NCI-H1417 (cell line): ENCODE data around the gene RIIAD1.
"Not testable (repeated sequence)": the region's sequence is repeated elsewhere in the genome, so short reads cannot be mapped to it uniquely, and the experiment has no call there.

Experiments
- DNase-seq, 3 experiments: peaks; one replicate each; lab custom pipeline; 2025; lab: John Stamatoyannopoulos, UW

The RIIAD1 gene

GRCh38 chr1:151733995-151734394, 12.7 kb downstream of the RIIAD1 start:
- not testable (repeated sequence) for DNase-seq

GRCh38 chr1:151737026-151737425, 15.7 kb downstream of the RIIAD1 start:
- DNase-seq = no peak

- no peak for DNase-seq
Measured at GRCh38 chr1:151737479-151737878, 16.2 kb downstream of the RIIAD1 start.

GRCh38 chr1:151739590-151740355, 18.5 kb downstream of the RIIAD1 start:
- DNase-seq = peak in 1 of 3 experiments; percentile 21

- DNase-seq = no peak
Measured at GRCh38 chr1:151741516-151741915, 20.2 kb downstream of the RIIAD1 start.

- DNase-seq = no peak
Measured at GRCh38 chr1:151756291-151756690, 35.0 kb downstream of the RIIAD1 start.

- DNase-seq = no peak
Measured at GRCh38 chr1:151759241-151759640, 37.9 kb downstream of the RIIAD1 start.

- no peak for DNase-seq
Measured at GRCh38 chr1:151760597-151761385, 39.5 kb downstream of the RIIAD1 start.

GRCh38 chr1:151762941-151763921, 41.9 kb downstream of the RIIAD1 start, which contains the start of gene MRPL9:
Gene MRPL9 (minus strand): TSS chr1:151763496. CDS start chr1:151763479, 17 bp downstream.
- DNase-seq = peak; percentile 83 to 91 (median 88)

GRCh38 chr1:151763990-151764389, 42.7 kb downstream of the RIIAD1 start:
- DNase-seq = no peak

GRCh38 chr1:151768351-151769066, 47.2 kb downstream of the RIIAD1 start:
- not testable (repeated sequence) for DNase-seq

GRCh38 chr1:151769270-151769669, 47.9 kb downstream of the RIIAD1 start:
- not testable (repeated sequence) for DNase-seq

GRCh38 chr1:151773702-151774101, 52.4 kb downstream of the RIIAD1 start:
- no peak for DNase-seq

- no peak for DNase-seq
Measured at GRCh38 chr1:151774256-151774922, 53.1 kb downstream of the RIIAD1 start.

- no peak for DNase-seq
Measured at GRCh38 chr1:151775894-151776664, 54.8 kb downstream of the RIIAD1 start.

GRCh38 chr1:151776665-151777062, 55.3 kb downstream of the RIIAD1 start:
- no peak for DNase-seq

- no peak for DNase-seq
Measured at GRCh38 chr1:151777317-151777716, 56.0 kb downstream of the RIIAD1 start.
